SH-SY5Y (cell line): Measurements from ENCODE around the gene MAGI2.

Experiments
- GATA2 ChIP-seq: IDR thresholded peaks from 2 replicates; pipeline ENCODE4 v1.6.1; 2011; ENCODE audit warnings: mild to moderate bottlenecking, low read depth, low read length
- GATA3 ChIP-seq: IDR thresholded peaks from 2 replicates; pipeline ENCODE4 v1.6.1; 2011; ENCODE audit warnings: low read depth, mild to moderate bottlenecking, low read length, moderate library complexity

DNA sequence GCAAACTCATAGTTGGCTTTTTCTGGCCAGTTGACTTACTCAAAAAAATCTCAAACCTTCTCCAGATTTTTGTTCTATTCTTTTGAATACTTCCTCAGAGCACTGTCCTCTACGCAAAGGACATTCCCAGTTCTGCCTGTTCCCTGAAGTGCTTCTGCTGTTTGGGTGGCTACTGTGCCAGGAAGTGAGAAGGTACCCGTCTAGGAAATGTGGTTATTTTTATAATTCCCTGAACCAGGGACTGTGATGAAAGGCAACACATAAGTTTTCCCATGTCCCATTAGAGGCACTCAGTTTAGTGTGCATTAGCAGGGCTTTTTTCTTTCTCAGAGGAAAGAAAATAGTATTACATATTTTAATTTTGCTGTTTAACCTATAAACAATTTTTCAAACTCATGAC, 1284.6 kb downstream of the MAGI2 start:
- TF ChIP-seq GATA2 (no peak), GATA3 (no peak)
